ENCODE measurements around the gene IL21R. TPM values are rescaled to one million over a fixed set of nuclear protein-coding genes. Genes with fewer than 3 reads are reported as not detected.
A peak's percentile ranks its signal among the peaks of the same experiment; 100 is the strongest.

Gene IL21R
- total and polyA plus RNA-seq, 2 donors (not counting 3 experiments of a cell fraction or from before 2014, with no cell fraction given): 0.03 TPM; not detected in 1

GRCh38 chr16:27359051-27359450 lies 42.9 kb upstream of the IL21R start:
- Histone ChIP-seq H3K27me3 (ENCODE audit: control insufficient read depth in 2 of 2, insufficient read depth in 2 of 2, low read length in 2 of 2) (no peaks in the 10 kb centered on the region), H3K4me1 (ENCODE audit: control insufficient read depth, extremely low read depth, insufficient read depth, low read length) (peaks cover 7% of the 10 kb centered on the region), H3K79me2 (ENCODE audit: control insufficient read depth, insufficient read depth, low read length) (no peaks in the 10 kb centered on the region), H3K9me3 (replicated peaks; ENCODE audit: control insufficient read depth, insufficient read depth, low read length) (no peaks in the 10 kb centered on the region), H3K9ac (replicated peaks; ENCODE audit: extremely low read depth, insufficient read depth, low read length) (no peak overlapping the region), H3K4me2 (ENCODE audit: insufficient read depth, low read length) (no peak overlapping the region), H2AFZ (ENCODE audit: low read depth, low read length) (no peak overlapping the region), H3K4me3 (replicated peaks in 1 of 3; ENCODE audit: insufficient read depth in 1 of 3, low read depth in 1 of 3, low read length in 3 of 3) (no peak overlapping the region), H3K27ac (ENCODE audit: insufficient read depth, low read depth, low read length) (no peak overlapping the region), H4K20me1 (replicated peaks; ENCODE audit: control insufficient read depth, extremely low read depth, insufficient read depth, low read length) (no peaks in the 10 kb centered on the region), H3K36me3 (ENCODE audit: control insufficient read depth in 2 of 2, extremely low read depth in 1 of 2, insufficient read depth in 2 of 2, low read length in 2 of 2) (peaks cover 23 to 54% of the 10 kb centered on the region in 2 experiments), H3K9me1 (replicated peaks; ENCODE audit: control insufficient read depth, extremely low read depth, insufficient read depth, low read length) (no peaks in the 10 kb centered on the region)
- dilution Hi-C loops (cut with MboI; ENCODE audit: extremely low pct_ligation_motif_present, low sequenced_read_pairs): no loop called here
- DNase-seq (ENCODE audit: low read depth, low spot score): peak; percentile 50
- BruUV-seq (replicated peaks): no TSS peak
- TF ChIP-seq CTCF (IDR thresholded peaks at IDR 0.05; ENCODE audit: extremely low read depth in 1 of 2, insufficient read depth in 1 of 2, low read depth in 1 of 2, low read length in 2 of 2) (no peak), JUN (IDR thresholded peaks at IDR 0.05; ENCODE audit: borderline replicate concordance, insufficient read depth, insufficient read length, low read depth) (no peak), POLR2A (IDR thresholded peaks at IDR 0.05; ENCODE audit: low read depth, low read length) (no peak), POLR2AphosphoS5 (IDR thresholded peaks at IDR 0.05; ENCODE audit: insufficient read depth, low read depth, low read length) (no peak), FOS (IDR thresholded peaks at IDR 0.05; ENCODE audit: borderline replicate concordance, insufficient read depth, low read length) (no peak), MYC (IDR thresholded peaks at IDR 0.05; ENCODE audit: low read depth, low read length) (no peak), GATA2 (IDR thresholded peaks at IDR 0.05; ENCODE audit: insufficient read depth, insufficient read length, low read depth, low read length) (no peak), EZH2 (IDR thresholded peaks at IDR 0.05; ENCODE audit: borderline replicate concordance, low read depth, low read length, severe bottlenecking) (no peak)
- TF ChIP-seq, protein P1, sequence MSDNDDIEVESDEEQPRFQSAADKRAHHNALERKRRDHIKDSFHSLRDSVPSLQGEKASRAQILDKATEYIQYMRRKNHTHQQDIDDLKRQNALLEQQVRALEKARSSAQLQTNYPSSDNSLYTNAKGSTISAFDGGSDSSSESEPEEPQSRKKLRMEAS (IDR thresholded peaks at IDR 0.05; ENCODE audit: insufficient read depth, insufficient read length): no peak
- ChIA-PET POLR2A (no interaction called here), CTCF (no interaction called here)
- intact Hi-C loops (cut with micrococcal nuclease): no loop called here
- no peak for FAIRE-seq
